ENCODE data around the gene RESF1. TPM values are rescaled to one million over a fixed set of nuclear protein-coding genes. Genes with fewer than 3 reads are reported as not detected.

Gene RESF1
- total and polyA plus RNA-seq, 2 of the 13 experiments (the other 11 are each of a cell fraction or from before 2014, with no cell fraction given) = 7.9 to 16.8 TPM

DNA sequence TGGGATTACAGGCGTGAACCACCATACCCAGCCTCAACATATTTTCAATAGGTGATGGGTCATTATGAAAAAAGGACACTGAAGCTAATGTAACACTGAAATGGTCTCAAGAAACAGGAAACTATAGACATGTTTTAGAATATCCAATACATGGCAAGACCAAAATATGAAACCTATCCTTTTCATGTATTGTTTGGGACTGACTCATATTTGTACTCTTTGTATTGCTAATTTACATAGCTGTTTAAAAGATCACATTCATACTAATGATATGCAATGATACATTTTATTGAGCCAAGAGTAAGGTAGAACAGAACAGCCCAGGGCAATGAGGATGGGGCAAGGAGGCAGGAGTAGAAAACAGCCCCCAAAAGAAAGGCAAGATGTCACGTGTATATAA, 32.6 kb downstream of the RESF1 start:
- Histone ChIP-seq H3K4me2 (ENCODE audit: low read depth, low read length) (no peak overlapping the region), H4K20me1 (ENCODE audit: insufficient read depth, low read length) (no peaks in the 10 kb centered on the region), H3K4me1 (ENCODE audit: insufficient read depth, low read length) (no peaks in the 10 kb centered on the region), H3K4me3 (replicated peaks in 1 of 3; ENCODE audit: insufficient read depth in 1 of 3, low read depth in 2 of 3, low read length in 3 of 3) (no peak overlapping the region), H3K79me2 (ENCODE audit: insufficient read depth, low read length) (no peaks in the 10 kb centered on the region), H3K27ac (ENCODE audit: extremely low read length, insufficient read depth, low read length) (no peak overlapping the region), H3K9ac (ENCODE audit: insufficient read depth, low read depth, low read length) (no peak overlapping the region), H3K36me3 (replicated peaks in 1 of 2; ENCODE audit: control insufficient read depth in 1 of 2, insufficient read depth in 2 of 2, low read length in 2 of 2) (no peaks in the 10 kb centered on the region), H3K9me3 (ENCODE audit: low read length) (no peaks in the 10 kb centered on the region), H2AFZ (ENCODE audit: low read length) (no peak overlapping the region), H3K27me3 (ENCODE audit: control insufficient read depth in 1 of 2, insufficient read depth in 2 of 2, low read length in 2 of 2) (no peaks in the 10 kb centered on the region)
- DNase-seq (ENCODE audit: low spot score) (no peak), FAIRE-seq (no peak), ATAC-seq (no peak)
- CTCF ChIA-PET (ENCODE audit: low intra/inter-chr PET ratio, low total read pairs) = no interaction called here
- POLR2A ChIA-PET = no interaction called here
- WGBS (ENCODE audit: low lambda C conversion rate) = 96% methylated on average over 2 of the region's 2 CpGs
- intact Hi-C loops (cut with micrococcal nuclease; ENCODE audit: unreplicated experiment) (no loop called here), in situ Hi-C loops (cut with HindIII; ENCODE audit: extremely low pct_ligation_motif_present, low pct_unique_long_range_greater_than_20kb) (no loop called here)
- no peak for TF ChIP-seq FOSL2 (CRISPR knock-in tag; IDR thresholded peaks at IDR 0.05)
- no TSS peak for BruUV-seq (replicated peaks)

DNA sequence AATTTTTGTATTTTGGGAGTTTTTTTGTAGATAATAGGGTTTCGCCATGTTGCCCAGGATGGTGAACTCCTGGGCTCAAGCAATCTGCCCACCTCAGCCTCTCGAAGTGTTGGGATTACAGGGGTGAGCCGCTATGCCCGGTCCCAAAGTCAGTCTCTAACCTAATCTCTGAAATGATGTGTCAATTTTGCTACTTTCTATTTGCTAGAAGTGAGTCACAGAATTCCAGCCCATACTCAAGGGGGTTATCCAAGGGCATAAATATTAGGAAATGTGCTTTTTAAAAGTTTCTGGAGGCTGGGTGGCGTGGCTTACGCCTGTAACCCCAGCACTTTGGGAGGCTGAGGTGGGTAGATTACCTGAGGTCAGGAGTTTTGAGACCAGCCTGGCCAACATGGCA, 40.5 kb downstream of the RESF1 start:
- no peak overlapping the region for H2AFZ ChIP-seq (ENCODE audit: low read length)
- 97% methylated on average over 6 of the region's 6 CpGs for WGBS (ENCODE audit: low lambda C conversion rate)
- no TSS peak for BruUV-seq (replicated peaks)
- DNase-seq (ENCODE audit: low spot score) (no peak), ATAC-seq (no peak), FAIRE-seq (no peak)
- peaks cover 8% of the 10 kb centered on the region for H3K4me1 ChIP-seq (ENCODE audit: insufficient read depth, low read length)
- no peak overlapping the region for H3K4me3 ChIP-seq (replicated peaks in 1 of 3; ENCODE audit: insufficient read depth in 1 of 3, low read depth in 2 of 3, low read length in 3 of 3)
- no peak overlapping the region for H3K4me2 ChIP-seq (ENCODE audit: low read depth, low read length)
- in situ Hi-C loops (cut with HindIII; ENCODE audit: extremely low pct_ligation_motif_present, low pct_unique_long_range_greater_than_20kb) (no loop called here), intact Hi-C loops (cut with micrococcal nuclease; ENCODE audit: unreplicated experiment) (no loop called here)
- H3K27ac ChIP-seq (ENCODE audit: extremely low read length, insufficient read depth, low read length) = no peak overlapping the region
- TF ChIP-seq, protein P1, sequence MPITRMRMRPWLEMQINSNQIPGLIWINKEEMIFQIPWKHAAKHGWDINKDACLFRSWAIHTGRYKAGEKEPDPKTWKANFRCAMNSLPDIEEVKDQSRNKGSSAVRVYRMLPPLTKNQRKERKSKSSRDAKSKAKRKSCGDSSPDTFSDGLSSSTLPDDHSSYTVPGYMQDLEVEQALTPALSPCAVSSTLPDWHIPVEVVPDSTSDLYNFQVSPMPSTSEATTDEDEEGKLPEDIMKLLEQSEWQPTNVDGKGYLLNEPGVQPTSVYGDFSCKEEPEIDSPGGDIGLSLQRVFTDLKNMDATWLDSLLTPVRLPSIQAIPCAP (CRISPR knock-in tag; IDR thresholded peaks at IDR 0.05; ENCODE audit: low read depth) = no peak
- TF ChIP-seq, protein P2, sequence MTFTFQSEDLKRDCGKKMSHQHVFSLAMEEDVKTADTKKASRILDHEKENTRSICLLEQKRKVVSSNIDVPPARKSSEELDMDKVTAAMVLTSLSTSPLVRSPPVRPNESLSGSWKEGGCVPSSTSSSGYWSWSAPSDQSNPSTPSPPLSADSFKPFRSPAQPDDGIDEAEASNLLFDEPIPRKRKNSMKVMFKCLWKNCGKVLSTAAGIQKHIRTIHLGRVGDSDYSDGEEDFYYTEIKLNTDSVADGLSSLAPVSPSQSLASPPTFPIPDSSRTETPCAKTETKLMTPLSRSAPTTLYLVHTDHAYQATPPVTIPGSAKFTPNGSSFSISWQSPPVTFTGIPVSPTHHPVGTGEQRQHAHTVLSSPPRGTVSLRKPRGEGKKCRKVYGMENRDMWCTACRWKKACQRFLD (CRISPR knock-in tag; IDR thresholded peaks at IDR 0.05; ENCODE audit: borderline replicate concordance) = no peak
- no peak for TF ChIP-seq AGO2 (optimal IDR thresholded peaks at IDR 0.05; ENCODE audit: low read depth, low read length)
- H3K27me3 ChIP-seq (ENCODE audit: control insufficient read depth in 1 of 2, insufficient read depth in 2 of 2, low read length in 2 of 2) = no peaks in the 10 kb centered on the region
- H3K9me3 ChIP-seq (ENCODE audit: low read length) = no peaks in the 10 kb centered on the region
- POLR2A ChIA-PET = no interaction called here
- H3K36me3 ChIP-seq (replicated peaks in 1 of 2; ENCODE audit: control insufficient read depth in 1 of 2, insufficient read depth in 2 of 2, low read length in 2 of 2) = peaks cover 0 to 2% of the 10 kb centered on the region in 2 experiments; a peak in 1 of 5 replicates
- H4K20me1 ChIP-seq (ENCODE audit: insufficient read depth, low read length) = no peaks in the 10 kb centered on the region
- H3K79me2 ChIP-seq (ENCODE audit: insufficient read depth, low read length) = no peaks in the 10 kb centered on the region
- no peak overlapping the region for H3K9ac ChIP-seq (ENCODE audit: insufficient read depth, low read depth, low read length)
- CTCF ChIA-PET (ENCODE audit: low intra/inter-chr PET ratio, low total read pairs) = no interaction called here
